ENCODE measurements around the gene USP15. TPM values are rescaled to one million over a fixed set of nuclear protein-coding genes. Genes with fewer than 3 reads are reported as not detected.

The USP15 gene
- total RNA-seq, 1 experiment from 2014 or later = 35.3 TPM

DNA sequence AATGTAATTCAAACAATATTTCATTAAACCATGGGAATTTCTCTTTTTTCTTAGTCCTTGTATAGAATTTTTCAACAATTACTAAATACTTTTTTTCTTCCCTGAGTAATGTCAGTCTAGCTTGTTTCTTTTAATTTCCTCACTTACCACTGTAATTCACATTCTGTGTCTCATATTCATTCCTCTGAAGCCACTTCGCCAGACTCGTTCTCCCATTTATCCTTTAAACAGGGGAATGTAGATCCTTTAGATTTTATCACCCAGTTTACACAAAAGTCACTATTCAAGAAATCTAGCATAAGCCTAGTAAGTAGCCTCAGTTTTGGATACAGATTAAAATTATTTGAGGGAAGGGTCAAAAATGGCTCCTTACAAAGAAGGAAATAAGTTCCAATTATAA lies 6.8 kb downstream of the USP15 start:
- no peaks in the 10 kb centered on the region for H3K9me3 Mint-ChIP-seq
- Histone ChIP-seq H3K23ac (ENCODE audit: insufficient read length, low read depth, low read length) (no peak overlapping the region), H2BK20ac (ENCODE audit: low read depth, low read length, poor library complexity, severe bottlenecking) (no peak overlapping the region), H2BK5ac (ENCODE audit: insufficient read length, low read length) (no peak overlapping the region), H3K4me1 (ENCODE audit: insufficient read depth, low read length) (no peaks in the 10 kb centered on the region), H3K9me3 (ENCODE audit: control insufficient read depth, low read depth, low read length) (no peaks in the 10 kb centered on the region), H4K8ac (replicated peaks; ENCODE audit: insufficient read length, low read depth, low read length) (no peak overlapping the region), H3K79me2 (ENCODE audit: insufficient read depth, low read length) (peaks cover 6% of the 10 kb centered on the region; the same call in 1 of the 2 replicates), H3K27me3 (ENCODE audit: insufficient read depth, low read length) (no peaks in the 10 kb centered on the region), H4K20me1 (ENCODE audit: control insufficient read depth, insufficient read depth, insufficient read length) (no peaks in the 10 kb centered on the region), H2AFZ (ENCODE audit: low read length) (no peak overlapping the region), H3K79me1 (ENCODE audit: insufficient read depth, low read depth, low read length, poor library complexity, severe bottlenecking) (peaks cover 3% of the 10 kb centered on the region), H3K56ac (ENCODE audit: insufficient read length, low read depth, low read length) (no peak overlapping the region), H3K4me2 (ENCODE audit: insufficient read depth, insufficient read length, low read length) (no peak overlapping the region), H4K5ac (ENCODE audit: insufficient read length, low read depth, low read length) (no peak overlapping the region), H3K27ac (ENCODE audit: insufficient read length, low read depth, low read length) (no peak overlapping the region), H4K91ac (ENCODE audit: insufficient read length, low read depth, low read length) (no peak overlapping the region), H2BK15ac (ENCODE audit: low read depth, low read length) (no peak overlapping the region), H2AK5ac (ENCODE audit: insufficient read length, low read length) (no peak overlapping the region), H2BK120ac (ENCODE audit: low read depth, low read length, poor library complexity, severe bottlenecking) (no peak overlapping the region), H3K18ac (ENCODE audit: insufficient read length, low read depth, low read length) (no peak overlapping the region), H2BK12ac (ENCODE audit: insufficient read length, low read depth, low read length) (no peak overlapping the region), H3K4ac (ENCODE audit: low read depth, low read length) (no peak overlapping the region), H3K14ac (ENCODE audit: insufficient read depth, low read length) (no peak overlapping the region), H3T11ph (ENCODE audit: low read length) (no peak overlapping the region), H3K9ac (ENCODE audit: extremely low read depth, insufficient read length, low read length) (no peak overlapping the region), H3K23me2 (ENCODE audit: insufficient read length, low read depth, low read length, poor library complexity, severe bottlenecking) (no peaks in the 10 kb centered on the region)
- TF ChIP-seq, protein P1, sequence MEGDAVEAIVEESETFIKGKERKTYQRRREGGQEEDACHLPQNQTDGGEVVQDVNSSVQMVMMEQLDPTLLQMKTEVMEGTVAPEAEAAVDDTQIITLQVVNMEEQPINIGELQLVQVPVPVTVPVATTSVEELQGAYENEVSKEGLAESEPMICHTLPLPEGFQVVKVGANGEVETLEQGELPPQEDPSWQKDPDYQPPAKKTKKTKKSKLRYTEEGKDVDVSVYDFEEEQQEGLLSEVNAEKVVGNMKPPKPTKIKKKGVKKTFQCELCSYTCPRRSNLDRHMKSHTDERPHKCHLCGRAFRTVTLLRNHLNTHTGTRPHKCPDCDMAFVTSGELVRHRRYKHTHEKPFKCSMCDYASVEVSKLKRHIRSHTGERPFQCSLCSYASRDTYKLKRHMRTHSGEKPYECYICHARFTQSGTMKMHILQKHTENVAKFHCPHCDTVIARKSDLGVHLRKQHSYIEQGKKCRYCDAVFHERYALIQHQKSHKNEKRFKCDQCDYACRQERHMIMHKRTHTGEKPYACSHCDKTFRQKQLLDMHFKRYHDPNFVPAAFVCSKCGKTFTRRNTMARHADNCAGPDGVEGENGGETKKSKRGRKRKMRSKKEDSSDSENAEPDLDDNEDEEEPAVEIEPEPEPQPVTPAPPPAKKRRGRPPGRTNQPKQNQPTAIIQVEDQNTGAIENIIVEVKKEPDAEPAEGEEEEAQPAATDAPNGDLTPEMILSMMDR (conservative IDR thresholded peaks at IDR 0.05) = no peak
- no peak overlapping the region for H3K27ac Mint-ChIP-seq
- no peak overlapping the region for H3K4me3 Mint-ChIP-seq
- DNase-seq = no peak
- no peaks in the 10 kb centered on the region for H3K4me1 Mint-ChIP-seq
- no peaks in the 10 kb centered on the region for H3K36me3 Mint-ChIP-seq (ENCODE audit: insufficient read depth in 1 of 3, low read depth in 3 of 3)
- H3K27me3 Mint-ChIP-seq (ENCODE audit: low read depth) = no peaks in the 10 kb centered on the region
- no CpG with 5 or more reads among the region's 2 CpGs for WGBS (ENCODE audit: extremely low coverage, insufficient read length, low lambda C conversion rate)
